Lung (tissue), 12 donors: ENCODE results near the gene TMED3. TPM values are rescaled to one million over a fixed set of nuclear protein-coding genes. Genes with fewer than 3 reads are reported as not detected.

Experiments used
- ATAC-seq: fragments of 200-7000 bp; cut with Tn5 transposase; one replicate; pipeline ENCODE4 v1.9.1; 2020; ENCODE audit warnings: moderate number of reproducible peaks; ENCODE audit not compliant: insufficient read depth, low FRiP score
- DNase-seq, 3 donors: peaks; one replicate each; pipeline ENCODE4 v3.0.0-alpha.2; 2013 to 2017
- H3K27ac ChIP-seq, 2 donors: one replicate each; pipeline ENCODE4 v1.5.1; 2013; ENCODE audit warnings: mild to moderate bottlenecking in 2 of 2, moderate library complexity in 2 of 2, control low read depth in 1 of 2, inconsistent platforms in 1 of 2, low read depth in 1 of 2, low read length in 1 of 2
- H3K27me3 ChIP-seq, 3 donors: one replicate each; pipeline ENCODE4 v1.5.1; 2013; ENCODE audit warnings: low read length in 2 of 3; ENCODE audit not compliant: control insufficient read depth in 3 of 3, insufficient read depth in 3 of 3
- H3K36me3 ChIP-seq, 4 donors: one replicate each; pipeline ENCODE4 v1.5.1; 2013; ENCODE audit warnings: low read length in 4 of 4, mild to moderate bottlenecking in 1 of 4, moderate library complexity in 1 of 4; ENCODE audit not compliant: control insufficient read depth in 4 of 4, insufficient read depth in 4 of 4
- H3K4me1 ChIP-seq, 5 donors: one replicate each; pipeline ENCODE4 v1.5.1; 2013; ENCODE audit warnings: low read length in 5 of 5, mild to moderate bottlenecking in 2 of 5, moderate library complexity in 1 of 5; ENCODE audit not compliant: control insufficient read depth in 5 of 5, insufficient read depth in 5 of 5
- H3K4me3 ChIP-seq: one replicate; pipeline ENCODE4 v1.5.1; 2013; ENCODE audit warnings: mild to moderate bottlenecking, control low read depth, moderate library complexity
- H3K9ac ChIP-seq, 2 donors: one replicate each; pipeline ENCODE4 v1.5.1; 2013; ENCODE audit warnings: low read length in 2 of 2, control low read depth in 1 of 2; ENCODE audit not compliant: insufficient read depth in 1 of 2
- H3K9me3 ChIP-seq, 4 donors: one replicate each; pipeline ENCODE4 v1.5.1; 2013; ENCODE audit warnings: low read length in 3 of 4, mild to moderate bottlenecking in 1 of 4, moderate library complexity in 1 of 4; ENCODE audit not compliant: control insufficient read depth in 4 of 4, insufficient read depth in 3 of 4
- WGBS, 2 donors: extraction: QIAGEN DNeasy Blood & Tissue Kit; methylation state at CpG; one replicate each; pipeline ENCODE4 v1.1.7; 2013; 5-methylcytosine and 5-hydroxymethylcytosine counted together
- polyA plus RNA-seq, 2 donors: library from polyadenylated mRNA; stranded (reverse); fragments of 200-250 nt; gene quantifications; one replicate each; pipeline ENCODE4 v1.2.1, GENCODE V29; 2013
- total RNA-seq, 2 donors: library from RNA; depleted of rRNA in 1 of 2; stranded (reverse); fragments of >200 nt in 1 of 2; gene quantifications; one replicate each; pipeline ENCODE4 v1.2.1, GENCODE V29; 2014 to 2021
- TF ChIP-seq, protein P1 (sequence below): IDR thresholded peaks from 2 replicates; pipeline ENCODE4 v1.5.1; 2012; ENCODE audit warnings: mild to moderate bottlenecking; ENCODE audit errors: control extremely low read depth, extremely low read depth
- donor health status: control.
- donor health status: control.
- donor health status: Bipolar disorder and iron deficiency.
- donor health status: healthy.
- donor health status: DM: yes; HTN: yes; CAD: no.

TMED3 gene
- total and polyA plus RNA-seq, 4 donors: 45.2 to 88.2 (median 68.9) TPM

DNA sequence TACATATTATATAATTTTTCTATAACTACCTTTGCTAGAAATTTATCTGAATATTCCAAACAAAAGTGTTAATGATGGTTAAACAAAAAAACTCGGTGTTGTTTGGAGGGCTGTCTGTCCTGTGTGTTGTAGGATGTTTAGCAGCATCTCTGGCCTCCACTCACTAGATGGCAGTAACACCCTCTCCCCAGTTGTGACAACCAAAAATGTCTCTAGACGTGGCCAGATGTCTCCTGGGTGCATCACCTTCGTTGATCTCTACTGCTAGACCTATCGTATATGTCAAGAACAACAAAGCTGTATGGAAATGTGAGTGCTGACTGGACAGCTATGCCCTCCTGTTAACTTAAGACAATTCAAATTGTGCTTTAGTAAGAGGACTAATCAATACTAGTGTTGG, 14.3 kb upstream of the TMED3 start:
- Histone ChIP-seq H3K36me3 (no peaks in the 10 kb centered on the region), H3K27ac (no peak overlapping the region), H3K27me3 (peaks cover 0 to 15% (median 13%) of the 10 kb centered on the region in 3 donors), H3K9ac (no peak overlapping the region), H3K4me1 (no peaks in the 10 kb centered on the region), H3K9me3 (no peaks in the 10 kb centered on the region), H3K4me3 (no peak overlapping the region)
- TF ChIP-seq, protein P1, sequence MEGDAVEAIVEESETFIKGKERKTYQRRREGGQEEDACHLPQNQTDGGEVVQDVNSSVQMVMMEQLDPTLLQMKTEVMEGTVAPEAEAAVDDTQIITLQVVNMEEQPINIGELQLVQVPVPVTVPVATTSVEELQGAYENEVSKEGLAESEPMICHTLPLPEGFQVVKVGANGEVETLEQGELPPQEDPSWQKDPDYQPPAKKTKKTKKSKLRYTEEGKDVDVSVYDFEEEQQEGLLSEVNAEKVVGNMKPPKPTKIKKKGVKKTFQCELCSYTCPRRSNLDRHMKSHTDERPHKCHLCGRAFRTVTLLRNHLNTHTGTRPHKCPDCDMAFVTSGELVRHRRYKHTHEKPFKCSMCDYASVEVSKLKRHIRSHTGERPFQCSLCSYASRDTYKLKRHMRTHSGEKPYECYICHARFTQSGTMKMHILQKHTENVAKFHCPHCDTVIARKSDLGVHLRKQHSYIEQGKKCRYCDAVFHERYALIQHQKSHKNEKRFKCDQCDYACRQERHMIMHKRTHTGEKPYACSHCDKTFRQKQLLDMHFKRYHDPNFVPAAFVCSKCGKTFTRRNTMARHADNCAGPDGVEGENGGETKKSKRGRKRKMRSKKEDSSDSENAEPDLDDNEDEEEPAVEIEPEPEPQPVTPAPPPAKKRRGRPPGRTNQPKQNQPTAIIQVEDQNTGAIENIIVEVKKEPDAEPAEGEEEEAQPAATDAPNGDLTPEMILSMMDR: no peak
- WGBS, 2 donors: 49 to 53% methylated on average over 4 of the region's 4 CpGs
- DNase-seq (no peak), ATAC-seq (no peak)

DNA sequence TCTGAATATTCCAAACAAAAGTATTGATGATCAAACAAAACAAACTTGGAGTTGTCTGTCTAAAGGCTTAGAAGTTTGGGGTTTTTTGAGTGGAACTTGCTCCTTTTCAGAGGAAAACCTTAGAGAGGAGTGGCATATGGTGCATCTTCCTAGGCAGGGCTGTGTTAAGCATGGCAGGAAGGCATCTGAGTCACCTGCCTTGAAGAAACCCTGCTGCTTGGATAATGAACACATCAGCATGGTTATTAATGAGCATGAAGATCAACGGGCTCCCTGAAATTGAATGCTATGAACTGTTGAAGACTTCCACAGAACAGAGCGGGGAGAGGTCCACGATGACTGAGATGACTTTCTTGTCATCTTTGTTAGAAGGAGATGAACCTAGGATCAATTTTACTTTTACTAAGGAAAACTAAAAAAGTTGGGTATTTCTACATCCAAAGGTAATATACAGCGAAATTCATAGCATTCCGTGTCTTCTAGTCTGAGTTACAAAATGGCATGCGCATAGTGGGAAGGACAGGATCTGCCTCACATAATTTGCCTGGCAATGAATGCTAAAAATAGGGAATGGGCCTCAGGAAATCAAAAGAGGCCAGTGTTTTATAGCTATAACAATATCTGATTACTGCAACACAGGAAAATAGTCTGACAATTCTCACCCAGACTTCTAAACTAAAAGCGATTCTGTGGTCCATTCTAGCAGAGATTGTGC, 11.6 kb upstream of the TMED3 start:
- Histone ChIP-seq H3K4me1 (no peaks in the 10 kb centered on the region), H3K27me3 (peaks cover 0 to 29% (median 15%) of the 10 kb centered on the region in 3 donors), H3K9me3 (no peaks in the 10 kb centered on the region), H3K36me3 (no peaks in the 10 kb centered on the region), H3K9ac (no peak overlapping the region), H3K4me3 (no peak overlapping the region), H3K27ac (no peak overlapping the region)
- TF ChIP-seq, protein P1: no peak
- ATAC-seq (no peak), DNase-seq (no peak)
- 85% methylated on average over 7 of the region's 7 CpGs for WGBS, 2 donors

DNA sequence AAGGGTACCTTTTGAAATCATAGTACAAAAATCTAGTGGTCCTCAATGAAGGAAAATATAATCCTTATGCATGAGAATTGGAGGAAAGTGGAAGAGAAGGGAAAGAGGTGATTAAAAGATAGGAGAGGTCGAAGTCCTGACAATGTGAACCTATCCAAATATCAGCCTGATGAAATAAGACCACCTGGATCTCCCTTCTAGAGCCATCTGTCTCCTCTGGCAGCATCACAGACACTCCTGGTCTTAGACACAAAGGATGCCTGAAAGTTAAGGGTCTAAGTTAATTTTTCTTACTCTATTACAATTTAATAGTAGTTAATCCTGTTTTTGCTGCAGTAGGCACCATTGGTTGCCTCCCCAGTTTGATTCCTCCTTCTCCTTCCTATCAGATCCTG, 11.1 kb upstream of the TMED3 start:
- ATAC-seq (no peak), DNase-seq (no peak)
- Histone ChIP-seq H3K27me3 (peaks cover 0 to 29% (median 16%) of the 10 kb centered on the region in 3 donors), H3K27ac (no peak overlapping the region), H3K4me3 (no peak overlapping the region), H3K36me3 (no peaks in the 10 kb centered on the region), H3K9me3 (no peaks in the 10 kb centered on the region), H3K9ac (no peak overlapping the region), H3K4me1 (no peaks in the 10 kb centered on the region)
- 62 to 67% methylated on average over 1 of the region's 1 CpG for WGBS, 2 donors
- TF ChIP-seq, protein P1: no peak
